PC-9 (cell line): Measurements from ENCODE around the gene CCNL1. TPM values are rescaled to one million over a fixed set of nuclear protein-coding genes. Genes with fewer than 3 reads are reported as not detected.

Source experiments
- BruUV-seq: library from RNA; stranded (reverse); fragments of 400-500 nt; replicated peaks from 2 replicates; lab custom pipeline; 2021; lab: Mats Ljungman, UMichigan
- CTCF ChIA-PET: fragments of 300-600 bp; sonication (Branson Sonifier 250); formaldehyde crosslinking; loops from one replicate; lab custom pipeline; 2022; ENCODE audit warnings: antibody characterized with exemption; lab: Charles Lee
- POLR2A ChIA-PET: fragments of 300-600 bp; sonication (Branson Sonifier 250); formaldehyde crosslinking; loops from one replicate; lab custom pipeline; 2022; ENCODE audit warnings: antibody characterized with exemption; ENCODE audit not compliant: unreplicated experiment; lab: Charles Lee
- DNase-seq, 2 experiments: peaks; one replicate each; pipeline versions ENCODE4 v3.0.0 to v3.0.0-alpha.2; 2015 to 2022; ENCODE audit warnings: mixed read lengths in 1 of 2
- H2AFZ ChIP-seq: fragments of 200-600 bp; sonication (generic); 2 replicates; pipeline ENCODE4 v1.8.1; 2017; ENCODE audit warnings: antibody characterized with exemption
- H3F3A ChIP-seq: fragments of 200-600 bp; sonication (generic); 2 replicates; pipeline ENCODE4 v1.8.1; 2017; ENCODE audit warnings: antibody characterized with exemption, mild to moderate bottlenecking, low read depth; ENCODE audit not compliant: insufficient read depth
- H3K27ac ChIP-seq: fragments of 200-600 bp; sonication (generic); 2 replicates; pipeline ENCODE4 v1.6.1; 2016; ENCODE audit warnings: mixed run types
- H3K27me3 ChIP-seq: fragments of 200-600 bp; sonication (generic); 2 replicates; pipeline ENCODE4 v1.6.1; 2016; ENCODE audit warnings: low read depth, mixed run types; ENCODE audit not compliant: insufficient read depth
- H3K36me3 ChIP-seq: fragments of 200-600 bp; sonication (generic); 2 replicates; pipeline ENCODE4 v1.6.1; 2016; ENCODE audit warnings: low read depth, mixed run types
- H3K4me1 ChIP-seq: fragments of 200-600 bp; sonication (generic); replicated peaks from 2 replicates; pipeline ENCODE4 v1.6.1; 2016; ENCODE audit warnings: mixed run types; ENCODE audit not compliant: insufficient read depth
- H3K4me2 ChIP-seq: fragments of 200-600 bp; sonication (generic); 2 replicates; pipeline ENCODE4 v1.6.1; 2017; ENCODE audit warnings: mixed run types
- H3K4me3 ChIP-seq: fragments of 200-600 bp; sonication (generic); 2 replicates; pipeline ENCODE4 v1.6.1; 2016; ENCODE audit warnings: mixed run types
- H3K79me2 ChIP-seq: fragments of 200-600 bp; sonication (generic); 2 replicates; pipeline ENCODE4 v1.6.1; 2017; ENCODE audit warnings: low read depth, mixed run types
- H3K9me2 ChIP-seq: fragments of 200-600 bp; sonication (generic); 2 replicates; pipeline ENCODE4 v1.8.1; 2017; ENCODE audit warnings: mild to moderate bottlenecking; ENCODE audit not compliant: insufficient read depth
- H3K9me3 ChIP-seq: fragments of 200-600 bp; sonication (generic); 2 replicates; pipeline ENCODE4 v1.8.1; 2016; ENCODE audit warnings: low read depth; ENCODE audit not compliant: insufficient read depth
- H4K20me1 ChIP-seq: fragments of 200-600 bp; sonication (generic); 2 replicates; pipeline ENCODE4 v1.8.1; 2017; ENCODE audit not compliant: insufficient read depth
- CTCF ChIP-seq: fragments of 200-600 bp; sonication (generic); conservative IDR thresholded peaks from 2 replicates; pipeline ENCODE4 v1.6.1; 2017; ENCODE audit warnings: mixed run types, antibody characterized with exemption, mild to moderate bottlenecking, moderate library complexity
- EZH2 ChIP-seq: fragments of 200-600 bp; sonication (generic); IDR thresholded peaks from 2 replicates; pipeline ENCODE4 v1.8.0; 2017; ENCODE audit warnings: antibody characterized with exemption, low read depth
- intact Hi-C: fragments of 100-400 bp; cut with micrococcal nuclease; formaldehyde crosslinking; loops from one replicate; pipeline ENCODE4 v1.10.0; 2022; ENCODE audit not compliant: unreplicated experiment
- total RNA-seq: library from RNA; stranded (reverse); gene quantifications from 2 replicates; pipeline ENCODE4 v1.2.3, GENCODE V29; 2021

Gene CCNL1
- total RNA-seq, 1 experiment from 2014 or later, result 91.3 TPM

GRCh38 chr3:157129803-157130466 is 30.0 kb downstream of the CCNL1 start:
- POLR2A ChIA-PET, result interaction anchor here (0.6 to 1.4 kb wide), 3 partner anchors 31 to 42 kb away, joined by 3 to 18 read pairs (median 5); no protein-coding TSS in a partner anchor
- no peaks in the 10 kb centered on the region for H3K27me3 ChIP-seq
- peak overlapping the region; percentile 94 for H3K27ac ChIP-seq
- peak overlapping the region; percentile 43 for H3K4me3 ChIP-seq
- H3K4me1 ChIP-seq, result peaks cover 85% of the 10 kb centered on the region
- peak overlapping the region; percentile 39 for H2AFZ ChIP-seq
- no peaks in the 10 kb centered on the region for H3K9me2 ChIP-seq
- H3K79me2 ChIP-seq, result no peaks in the 10 kb centered on the region
- no peaks in the 10 kb centered on the region for H3K9me3 ChIP-seq
- intact Hi-C loops, result loop anchor here (1.0 to 10.0 kb wide), 11 partner anchors 43 to 979 kb away; partner anchors contain the start of genes LEKR1, SSR3 and TIPARP
- H3K4me2 ChIP-seq, result peak overlapping the region; percentile 88
- H3F3A ChIP-seq, result peaks cover 64% of the 10 kb centered on the region
- peak; percentile 47 to 66 for DNase-seq
- H3K36me3 ChIP-seq, result no peaks in the 10 kb centered on the region
- CTCF ChIA-PET, result interaction anchor here (0.6 kb wide), 1 partner anchor 232 kb away, joined by 3 read pairs; no protein-coding TSS in a partner anchor
- H4K20me1 ChIP-seq, result no peaks in the 10 kb centered on the region
- TF ChIP-seq EZH2, result no peak
- TF ChIP-seq CTCF, result no peak
- BruUV-seq, result no TSS peak

DNA sequence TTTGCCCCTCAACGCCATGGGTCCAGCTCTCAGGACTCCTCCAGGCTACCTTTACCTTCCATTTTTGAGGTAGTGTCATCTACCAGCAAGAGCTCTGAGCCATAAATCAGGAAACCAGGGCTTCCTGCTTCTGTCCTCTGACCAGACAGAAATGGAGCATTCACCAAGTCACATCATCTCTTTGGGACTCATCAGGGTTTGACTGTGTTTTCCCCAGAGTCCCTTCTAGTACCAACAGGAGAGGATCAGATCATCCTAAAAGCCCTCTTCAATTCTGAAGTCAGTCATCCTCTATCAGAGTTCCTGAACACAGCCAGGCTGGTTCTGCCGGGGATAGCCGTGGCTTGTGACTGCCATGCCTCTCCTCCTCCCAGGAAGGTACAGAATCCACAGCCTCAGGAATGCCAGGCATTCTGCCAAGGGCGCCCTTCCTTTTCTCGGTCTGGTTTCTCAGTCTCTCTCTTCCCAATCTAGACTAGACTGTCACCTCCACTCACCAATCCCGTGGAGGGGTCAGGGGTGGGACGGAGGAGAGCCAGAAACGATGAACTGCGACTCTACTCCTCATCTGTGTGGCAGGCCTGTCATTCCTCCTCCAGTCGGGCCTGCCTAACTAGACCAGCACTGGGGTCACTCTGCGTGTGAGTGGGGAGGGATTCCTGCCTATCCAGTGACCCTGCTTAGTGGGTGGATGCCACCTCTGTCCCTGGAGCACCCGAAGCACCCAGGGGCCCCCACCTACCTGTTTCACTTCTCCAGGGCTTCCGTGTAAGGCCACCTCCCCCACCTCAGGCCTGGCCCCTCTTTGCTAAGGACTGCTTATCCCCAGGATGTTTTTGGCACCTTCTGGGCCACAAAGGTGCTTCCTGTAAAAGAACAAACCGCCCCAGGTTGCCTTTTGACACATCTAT is 30.9 kb downstream of the CCNL1 start:
- Histone ChIP-seq H3K79me2 (no peaks in the 10 kb centered on the region), H2AFZ (peak overlapping the region; percentile 39; the same call in 1 of the 2 replicates), H3K36me3 (no peaks in the 10 kb centered on the region), H3K9me2 (no peaks in the 10 kb centered on the region), H3K27ac (peak overlapping the region; percentile 94), H4K20me1 (no peaks in the 10 kb centered on the region), H3F3A (peaks cover 64% of the 10 kb centered on the region), H3K4me3 (peak overlapping the region; percentile 43; the same call in 1 of the 2 replicates), H3K4me2 (peak overlapping the region; percentile 88), H3K4me1 (peaks cover 93% of the 10 kb centered on the region), H3K27me3 (no peaks in the 10 kb centered on the region), H3K9me3 (no peaks in the 10 kb centered on the region)
- BruUV-seq, result TSS peak; percentile 71
- TF ChIP-seq EZH2 (no peak), CTCF (no peak)
- ChIA-PET CTCF (interaction anchor here (0.9 to 1.0 kb wide), 2 partner anchors 13 to 40 kb away, joined by 3 to 4 read pairs; no protein-coding TSS in a partner anchor), POLR2A (interaction anchor here (0.5 to 1.8 kb wide), 8 partner anchors 7 to 501 kb away, joined by 3 to 41 read pairs (median 4); no protein-coding TSS in a partner anchor)
- intact Hi-C loops, result loop anchor here (1.0 to 2.0 kb wide), 2 partner anchors 42 to 500 kb away; no protein-coding TSS in a partner anchor
- peak; percentile 92 to 94 for DNase-seq
